GM18508 (cell line): ENCODE results near the gene KCNH8.

Experiments
- ATAC-seq: cut with Tn5 transposase; IDR thresholded peaks from one replicate; pipeline ENCODE4 v1.9.1; 2021; ENCODE audit warnings: moderate number of reproducible peaks; ENCODE audit not compliant: insufficient read depth, unreplicated experiment

The KCNH8 gene

GRCh38 chr3:19457449-19457848 is 309.1 kb downstream of the KCNH8 start:
- ATAC-seq, result no peak

GRCh38 chr3:19467761-19468160 is 319.5 kb downstream of the KCNH8 start:
- ATAC-seq, result no peak

GRCh38 chr3:19471138-19471537 is 322.8 kb downstream of the KCNH8 start:
- no peak for ATAC-seq

- ATAC-seq, result no peak
These were observed 325.8 kb downstream of the KCNH8 start for GRCh38 chr3:19473971-19474580.

- ATAC-seq, result no peak
These were observed 328.0 kb downstream of the KCNH8 start for GRCh38 chr3:19476281-19476680.

- no peak for ATAC-seq
These were observed 337.0 kb downstream of the KCNH8 start for GRCh38 chr3:19485267-19485666.

GRCh38 chr3:19487386-19487785 is 339.1 kb downstream of the KCNH8 start:
- ATAC-seq, result no peak

- no peak for ATAC-seq
These were observed 340.6 kb downstream of the KCNH8 start for GRCh38 chr3:19488939-19489338.

- no peak for ATAC-seq
These were observed 341.6 kb downstream of the KCNH8 start for GRCh38 chr3:19489936-19490335.

GRCh38 chr3:19506171-19506570 is 357.9 kb downstream of the KCNH8 start:
- ATAC-seq, result no peak

- ATAC-seq, result no peak
These were observed 374.0 kb downstream of the KCNH8 start for GRCh38 chr3:19522305-19522704.

GRCh38 chr3:19526071-19526470 is 377.8 kb downstream of the KCNH8 start:
- no peak for ATAC-seq

GRCh38 chr3:19527746-19528145 is 379.4 kb downstream of the KCNH8 start:
- no peak for ATAC-seq

GRCh38 chr3:19531426-19531825 is 383.1 kb downstream of the KCNH8 start:
- ATAC-seq, result no peak

- ATAC-seq, result peak; percentile 53
These were observed 391.4 kb downstream of the KCNH8 start for GRCh38 chr3:19539518-19540392.

GRCh38 chr3:19540464-19540863 is 392.2 kb downstream of the KCNH8 start:
- ATAC-seq, result peak; percentile 29

GRCh38 chr3:19541284-19541683 is 393.0 kb downstream of the KCNH8 start:
- ATAC-seq, result no peak

GRCh38 chr3:19543212-19543841 is 395.0 kb downstream of the KCNH8 start:
- peak; percentile 42 for ATAC-seq

- no peak for ATAC-seq
These were observed 399.6 kb downstream of the KCNH8 start for GRCh38 chr3:19547665-19548464.

- ATAC-seq, result peak; percentile 97
These were observed 411.6 kb downstream of the KCNH8 start for GRCh38 chr3:19559724-19560442.
